IPS DF 4.7 (cell line): ENCODE data around the gene METTL3.
A peak's percentile ranks its signal among the peaks of the same experiment; 100 is the strongest.

ENCODE experiments used
- DNase-seq: peaks from one replicate; pipeline ENCODE4 v3.0.0-alpha.2; 2013; ENCODE audit warnings: low spot score; ENCODE audit errors: extremely low read depth

The METTL3 gene

DNA sequence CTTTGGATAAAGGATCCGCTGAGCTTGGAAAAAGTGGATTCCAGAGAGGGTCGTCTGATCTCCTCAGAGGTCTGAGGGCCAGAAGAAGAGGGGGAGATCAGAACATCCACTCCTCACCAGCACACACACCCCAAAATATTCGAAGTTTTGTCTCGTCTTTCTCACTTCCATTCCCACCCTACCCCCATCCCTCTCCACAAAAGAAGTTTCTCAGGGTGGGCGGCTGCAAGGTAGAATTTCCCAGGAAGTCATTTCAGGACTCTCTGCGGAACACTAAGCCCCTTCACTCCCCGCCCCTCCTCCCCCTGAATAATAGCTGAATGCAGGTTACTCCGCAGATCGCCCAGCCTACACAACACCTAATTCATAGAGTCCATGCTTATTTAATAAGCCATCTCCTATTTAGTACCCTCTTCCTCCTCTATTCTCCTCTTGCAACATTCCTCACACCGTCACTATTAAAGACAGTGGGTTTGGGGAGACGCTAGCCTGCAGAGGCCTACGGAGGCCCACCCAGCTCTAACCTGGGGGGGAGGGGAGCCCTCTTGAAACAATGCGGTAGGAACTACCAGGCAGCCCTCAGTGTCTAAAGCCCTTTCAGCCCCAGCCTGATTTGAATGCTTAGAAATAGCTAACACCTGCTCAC, 15.7 kb upstream of the METTL3 start:
- DNase-seq, result peak; percentile 80

DNA sequence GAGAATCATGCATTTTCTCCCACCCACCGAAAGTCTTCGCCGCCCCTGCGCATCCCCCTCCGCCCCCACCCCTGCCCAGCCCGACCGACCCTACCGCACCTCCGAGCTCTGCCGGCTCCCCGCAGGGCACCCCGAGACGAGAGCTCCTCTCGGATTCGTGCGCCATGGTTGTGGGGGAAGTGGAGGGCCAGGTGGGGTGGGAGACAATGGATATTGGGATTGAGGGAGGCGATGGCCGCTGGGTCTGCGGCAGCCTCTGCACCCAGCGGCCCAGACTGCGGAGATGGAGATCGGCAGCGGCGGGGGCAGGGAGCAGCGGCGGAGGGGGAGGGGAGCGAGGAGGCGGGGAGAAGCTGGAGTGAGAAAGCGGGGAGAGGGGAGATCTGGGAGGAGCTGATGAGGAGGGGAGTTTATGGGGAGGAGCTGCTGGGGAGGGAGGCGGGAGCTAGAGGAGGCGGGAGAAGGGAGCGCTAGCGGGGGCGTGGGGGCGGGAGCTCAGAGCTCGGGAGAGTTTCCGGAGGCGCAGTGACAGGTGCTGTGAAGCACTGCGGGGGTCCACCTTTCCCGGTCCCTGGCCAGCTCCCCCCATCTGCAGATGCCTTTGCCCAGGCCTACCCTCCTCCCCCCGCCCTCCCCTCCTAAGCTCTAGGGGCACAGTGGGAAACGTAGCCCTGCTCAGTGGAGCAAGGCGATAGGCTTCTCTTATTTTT, 15.0 kb upstream of the METTL3 start, which contains the start of gene SALL2:
TSS of gene SALL2 (minus strand) at position 385 of the 710 bp plus-strand sequence. CDS start at position 166, 219 bp downstream.
- peak; percentile 95 for DNase-seq

DNA sequence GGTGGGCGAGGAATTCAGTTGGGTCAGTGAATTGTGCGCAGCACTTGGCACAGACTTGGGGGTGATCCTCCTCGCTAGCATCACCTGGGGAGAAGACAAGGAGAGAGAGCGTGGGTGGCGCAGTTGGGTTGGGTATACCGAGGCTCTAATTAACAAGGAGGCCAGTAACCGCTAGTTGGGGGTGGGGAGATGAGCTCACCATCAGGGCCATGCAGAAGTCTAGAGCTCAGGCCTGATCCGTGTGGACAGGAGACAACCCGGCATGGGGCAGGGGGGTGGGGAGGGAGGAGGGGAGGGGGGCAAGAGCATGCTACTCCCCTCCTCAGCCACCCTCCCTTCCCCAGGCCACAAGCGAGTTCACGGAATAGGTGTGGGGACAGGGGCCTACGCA, 14.4 kb upstream of the METTL3 start:
- no peak for DNase-seq

DNA sequence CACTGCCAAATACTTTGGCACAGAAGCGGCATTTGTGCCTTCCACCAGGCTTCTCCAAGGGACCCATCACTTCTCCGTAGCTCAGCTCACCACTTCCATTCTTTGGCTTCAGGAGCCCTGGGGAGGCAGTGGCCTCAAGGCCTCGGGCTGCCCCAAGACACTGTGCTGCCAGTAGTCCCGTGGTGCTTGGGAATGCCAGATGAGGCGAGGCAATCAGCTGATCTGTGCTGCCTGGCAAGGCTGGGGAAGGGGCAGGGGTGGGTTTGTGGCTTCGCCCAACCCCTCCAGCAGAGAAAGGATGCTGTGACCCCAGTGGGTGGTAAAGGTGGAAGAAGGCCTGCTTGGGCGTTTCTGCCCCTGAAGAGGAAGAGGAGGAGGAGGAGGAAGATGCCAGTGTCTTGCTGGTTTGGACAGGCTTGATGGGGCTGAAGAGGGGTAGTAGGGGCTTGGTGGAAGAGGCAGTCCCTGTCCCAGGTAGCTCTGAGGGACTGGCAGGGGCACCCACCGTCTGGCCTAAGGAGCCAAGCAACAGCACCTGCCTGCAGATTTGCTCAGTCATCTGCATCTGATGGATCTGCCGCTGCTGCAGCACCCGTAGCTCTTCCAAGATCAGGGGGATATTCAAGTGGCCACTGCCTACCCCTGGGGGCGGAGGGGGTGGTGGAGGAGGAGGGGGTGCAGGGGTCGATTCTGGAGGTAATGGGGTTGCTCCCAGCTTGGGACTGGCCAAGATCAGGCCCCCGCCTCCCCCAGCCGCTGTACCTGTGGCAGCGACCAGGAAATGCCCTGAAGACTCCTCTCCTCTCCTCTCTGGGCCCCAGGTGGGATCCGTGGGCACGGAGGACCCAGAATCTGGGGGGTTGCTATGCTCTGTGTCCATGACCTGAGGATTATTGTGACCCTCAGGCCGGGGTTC, 13.7 kb upstream of the METTL3 start:
- DNase-seq, result no peak

DNA sequence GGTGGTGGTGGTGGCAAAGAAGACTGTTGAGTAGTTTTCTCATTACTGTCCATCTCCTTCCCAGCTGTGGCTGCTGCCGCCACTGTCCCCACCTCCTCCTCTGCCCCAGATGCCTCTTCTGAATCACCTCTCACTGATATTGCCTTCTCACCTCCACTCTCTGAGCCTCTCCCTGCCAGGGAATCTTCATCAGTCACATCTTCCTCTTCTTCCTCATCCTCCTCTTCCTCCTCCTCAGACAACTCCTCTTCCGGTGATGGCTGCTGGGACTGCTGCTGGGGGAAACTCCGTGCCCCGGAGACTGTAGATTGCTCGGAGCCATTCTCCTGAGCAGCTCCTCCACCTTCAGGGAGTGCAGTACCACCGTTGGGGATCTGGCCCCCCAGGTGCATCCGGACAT, 12.1 kb upstream of the METTL3 start:
- DNase-seq, result no peak

DNA sequence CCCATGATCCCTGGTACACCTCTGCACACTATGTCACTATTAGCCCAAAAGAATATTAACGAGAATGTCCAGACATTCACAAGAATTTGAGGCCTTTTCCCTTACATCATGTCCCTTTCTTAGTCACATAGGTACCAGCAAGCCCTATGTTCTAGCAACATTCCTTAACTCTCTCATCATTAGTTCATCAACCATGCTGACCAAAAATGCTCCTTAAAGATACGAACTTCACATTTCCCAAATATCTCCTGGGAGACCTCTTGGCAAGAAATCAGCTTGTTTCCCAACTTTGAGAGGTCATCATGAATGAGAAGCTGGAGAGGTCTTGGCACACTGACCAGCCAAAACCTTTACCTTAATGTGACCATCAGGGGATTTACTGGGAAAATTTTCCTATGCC, 10.4 kb upstream of the METTL3 start:
- DNase-seq, result no peak

DNA sequence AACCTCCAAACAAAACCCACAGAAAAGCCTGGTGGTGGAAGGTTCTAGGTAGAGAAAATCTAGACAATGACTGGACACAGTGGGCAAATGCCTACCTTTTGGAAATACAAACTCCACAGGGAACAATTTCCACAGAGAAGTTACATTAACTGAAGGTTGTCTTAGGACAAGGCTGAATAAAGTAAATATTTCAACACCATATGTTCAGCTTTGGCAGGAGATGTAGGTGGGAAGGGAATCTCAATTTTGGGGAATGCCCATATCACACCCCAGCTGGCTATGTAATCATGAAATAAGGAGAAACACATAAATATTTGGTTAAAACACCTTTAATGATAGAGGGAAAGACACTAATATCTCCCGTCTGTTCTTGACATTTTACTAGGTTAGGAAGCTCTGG, 9.6 kb upstream of the METTL3 start:
- DNase-seq, result no peak

DNA sequence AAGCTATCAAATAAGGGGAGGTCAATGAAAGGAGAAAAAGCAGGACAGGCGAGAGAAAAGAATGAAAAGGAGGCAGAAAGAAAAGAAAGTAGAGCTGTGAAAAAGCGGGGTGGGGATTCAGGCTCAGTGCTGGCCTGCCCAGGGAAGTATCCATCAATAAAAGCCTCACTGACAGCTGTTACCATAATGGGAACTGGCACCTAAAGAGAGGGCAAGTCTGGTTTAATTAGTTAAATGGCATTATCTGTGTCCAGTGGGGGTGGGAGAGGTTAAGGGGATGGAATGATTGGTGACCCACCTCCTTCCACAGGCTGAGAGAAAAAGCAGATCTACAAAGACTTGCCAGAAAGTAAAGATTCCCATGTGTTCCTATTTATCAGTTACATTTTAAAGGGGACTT, 7.6 kb upstream of the METTL3 start:
- DNase-seq, result no peak

DNA sequence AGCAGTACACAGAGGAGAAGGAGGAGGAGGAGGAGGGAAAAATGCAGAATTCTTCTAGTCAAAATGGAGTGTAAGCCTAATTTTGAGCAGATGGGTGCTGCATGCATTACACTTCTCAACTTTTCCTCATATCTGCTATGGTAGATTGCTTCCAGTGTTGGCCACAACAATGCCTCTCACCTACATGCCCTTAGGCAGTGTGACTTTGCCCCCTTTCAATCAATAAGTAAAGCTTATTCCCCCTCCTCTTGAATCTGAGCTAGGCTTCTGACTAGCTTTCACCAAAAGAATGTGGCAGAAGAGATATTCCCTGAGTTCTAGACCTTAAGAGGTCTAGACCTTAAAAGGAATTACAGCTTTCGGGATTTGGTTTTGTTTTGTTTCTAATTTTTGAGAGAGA, 3.2 kb upstream of the METTL3 start:
- DNase-seq, result no peak

DNA sequence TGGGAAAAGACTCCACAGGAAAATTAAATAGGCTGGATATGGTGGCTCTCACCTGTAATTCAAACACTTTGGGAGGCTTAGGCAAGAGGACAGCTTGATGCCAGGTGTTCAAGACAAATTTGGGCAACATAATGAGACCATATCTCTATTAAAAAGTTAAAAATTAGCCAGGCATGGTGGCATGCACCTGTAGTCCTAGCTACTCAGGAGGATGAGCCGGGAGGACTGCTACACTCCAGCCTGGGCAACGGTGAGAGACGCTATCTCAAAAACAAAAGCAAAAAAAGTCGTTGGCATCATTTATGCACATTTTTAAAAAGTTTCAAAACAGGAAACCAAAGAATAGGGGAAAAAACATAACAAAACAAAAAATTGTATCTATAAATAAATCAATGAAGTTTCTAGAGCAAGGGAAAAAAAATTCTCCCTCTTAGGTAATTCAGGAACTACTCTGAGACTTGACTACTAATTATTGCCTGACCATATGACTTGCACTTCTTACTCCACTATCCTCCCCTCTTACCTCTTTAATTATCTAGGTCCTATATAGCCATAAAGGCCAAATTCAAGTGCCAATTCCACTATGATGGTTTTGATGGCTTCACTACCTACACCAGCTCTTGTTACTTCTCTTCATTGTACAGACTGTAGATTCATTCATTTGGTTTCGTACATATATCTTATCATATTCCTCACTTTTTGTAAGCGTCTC, 1.6 kb downstream of the METTL3 start:
- no peak for DNase-seq

DNA sequence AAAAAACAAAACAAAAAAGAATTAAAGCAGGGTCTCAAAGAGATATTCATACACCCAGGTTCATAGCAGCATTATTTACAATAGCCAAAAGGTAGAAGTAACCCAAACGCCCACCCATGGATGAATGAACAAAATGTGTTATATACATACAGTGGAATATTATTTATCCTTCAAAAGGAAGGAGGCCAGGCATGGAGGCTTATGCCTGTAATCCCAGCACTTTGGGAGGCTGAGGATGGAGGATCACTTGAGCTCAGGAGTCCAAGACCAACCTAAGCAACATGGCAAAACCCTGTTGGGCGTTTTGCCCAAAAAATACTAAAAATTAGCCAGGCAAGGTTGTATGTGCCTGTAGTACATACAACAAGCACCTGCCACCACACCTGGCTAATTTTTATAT, 4.6 kb downstream of the METTL3 start:
- DNase-seq, result no peak

DNA sequence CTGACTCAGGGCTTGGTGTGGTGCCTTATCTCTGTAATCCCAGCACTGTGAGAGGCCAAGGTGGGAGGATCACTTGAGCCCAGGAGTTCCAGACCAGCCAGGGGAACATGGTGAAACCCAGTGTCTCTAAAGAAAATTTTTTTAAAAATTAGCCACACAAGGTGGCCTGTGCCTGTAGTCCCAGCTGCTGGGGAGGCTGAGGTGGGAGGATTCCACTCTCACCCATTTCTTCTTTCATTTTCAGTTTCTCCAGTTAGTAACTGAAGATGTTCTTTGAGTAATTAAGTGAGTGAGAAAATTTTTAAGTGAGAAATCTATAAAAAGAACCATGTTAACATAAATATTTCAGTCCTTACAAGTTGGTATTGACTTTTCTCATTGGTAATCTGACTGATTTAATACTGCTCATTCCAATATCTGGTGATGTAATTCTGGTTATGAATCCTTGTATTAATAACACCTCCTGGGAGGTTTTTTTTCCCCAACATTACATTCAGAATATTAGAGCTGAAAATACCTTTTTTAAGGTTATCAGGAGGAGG, 6.1 kb downstream of the METTL3 start:
- DNase-seq, result no peak

DNA sequence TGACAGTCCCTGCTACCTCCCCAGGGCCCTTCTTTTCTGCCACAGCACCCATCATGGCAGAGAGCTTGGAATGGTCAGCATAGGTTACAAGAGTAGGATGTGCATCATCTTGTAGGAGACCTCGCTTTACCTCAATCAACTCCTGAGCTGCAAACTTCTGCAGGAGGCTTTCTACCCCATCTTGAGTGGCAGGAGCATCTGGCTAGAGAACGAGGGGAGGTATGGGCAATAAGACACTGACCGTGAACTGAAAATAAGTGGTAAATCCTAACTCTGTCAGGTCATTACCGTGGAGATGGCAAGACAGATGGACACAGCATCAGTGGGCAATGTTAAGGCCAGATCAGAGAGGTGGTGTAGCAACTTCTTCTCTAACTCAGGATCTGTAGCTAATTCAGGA, 7.8 kb downstream of the METTL3 start:
- DNase-seq, result no peak

DNA sequence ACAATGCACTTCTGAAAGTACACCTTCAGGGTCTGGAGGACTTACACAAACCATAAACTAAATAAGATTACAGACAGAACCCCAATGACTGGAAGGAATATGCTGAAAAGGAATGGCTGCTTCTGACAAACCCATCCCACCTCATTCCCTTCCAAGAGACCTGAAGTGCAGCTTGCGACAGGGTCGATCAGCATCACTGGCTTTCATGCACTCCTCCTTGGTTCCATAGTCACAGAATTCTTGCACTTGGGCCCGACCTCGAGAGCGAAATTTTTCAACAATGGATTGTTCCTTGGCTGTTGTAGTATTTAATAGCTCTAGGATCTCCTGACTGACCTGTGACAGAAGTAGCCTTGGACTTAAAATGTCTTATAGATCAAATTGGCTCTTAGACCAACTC, 9.6 kb downstream of the METTL3 start:
- DNase-seq, result no peak

DNA sequence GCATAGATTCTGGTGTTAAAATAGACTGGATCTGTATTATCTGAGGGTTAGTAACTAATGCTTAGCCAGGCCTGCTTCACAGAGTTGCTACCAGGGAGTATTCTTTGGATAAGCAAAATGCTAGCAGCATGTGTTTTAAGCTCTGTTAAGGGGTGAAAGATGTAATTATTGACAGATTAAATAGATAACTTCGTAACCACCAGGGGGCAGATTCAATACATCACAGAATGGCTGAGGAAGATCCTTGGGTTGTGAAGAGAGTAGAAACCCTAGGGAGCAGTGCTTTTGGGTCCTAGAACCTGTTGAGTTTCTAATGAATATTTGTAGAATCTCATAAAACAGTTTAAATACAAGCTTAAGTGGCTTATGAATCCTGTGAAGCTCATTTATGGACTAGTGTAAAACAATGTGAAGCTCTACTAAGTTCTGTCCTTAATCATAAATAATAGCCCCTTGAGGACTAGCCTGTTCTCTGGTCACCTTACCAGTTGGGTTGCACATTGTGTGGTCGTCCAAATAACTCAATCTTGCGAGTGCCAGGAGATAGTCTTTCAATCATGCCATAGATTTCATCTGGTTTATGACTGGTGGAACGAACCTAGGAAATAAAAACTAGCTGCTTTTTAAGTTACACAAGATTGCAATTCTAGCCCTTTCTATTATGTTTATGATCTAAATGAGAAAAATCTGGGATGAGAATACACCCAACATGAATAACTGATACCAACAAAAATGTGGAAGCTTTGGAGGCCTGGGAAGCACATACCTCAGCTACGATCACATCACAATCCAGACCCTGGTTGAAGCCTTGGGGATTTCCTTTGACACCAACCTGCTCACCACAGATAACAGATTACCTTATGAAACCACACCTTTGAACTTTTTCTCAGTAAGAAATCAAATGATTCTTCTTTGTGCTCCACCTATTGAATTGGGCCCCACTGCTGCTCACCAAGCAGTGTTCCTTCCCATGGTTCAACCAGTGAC, 12.3 kb downstream of the METTL3 start:
- peak; percentile 41 for DNase-seq

DNA sequence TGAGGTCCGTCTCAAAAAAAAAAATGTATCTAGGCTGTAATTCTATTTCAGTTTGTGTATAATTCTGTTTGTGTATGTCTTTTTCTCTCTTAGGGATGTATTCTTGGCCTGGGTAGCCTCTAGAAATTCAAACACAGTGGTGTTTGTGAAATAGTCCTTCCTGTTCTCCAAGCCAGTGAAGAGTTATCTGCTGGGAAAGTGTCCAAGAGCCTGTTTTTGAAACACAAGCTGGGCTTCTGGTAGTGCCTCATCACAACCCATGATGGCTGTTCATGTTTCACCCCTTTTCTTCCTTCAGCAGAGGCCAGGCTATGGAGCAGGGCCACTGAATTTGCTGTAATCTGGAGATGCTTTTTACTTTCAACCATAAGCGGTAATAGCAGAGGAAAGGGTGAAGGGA, 14.7 kb downstream of the METTL3 start:
- no peak for DNase-seq

DNA sequence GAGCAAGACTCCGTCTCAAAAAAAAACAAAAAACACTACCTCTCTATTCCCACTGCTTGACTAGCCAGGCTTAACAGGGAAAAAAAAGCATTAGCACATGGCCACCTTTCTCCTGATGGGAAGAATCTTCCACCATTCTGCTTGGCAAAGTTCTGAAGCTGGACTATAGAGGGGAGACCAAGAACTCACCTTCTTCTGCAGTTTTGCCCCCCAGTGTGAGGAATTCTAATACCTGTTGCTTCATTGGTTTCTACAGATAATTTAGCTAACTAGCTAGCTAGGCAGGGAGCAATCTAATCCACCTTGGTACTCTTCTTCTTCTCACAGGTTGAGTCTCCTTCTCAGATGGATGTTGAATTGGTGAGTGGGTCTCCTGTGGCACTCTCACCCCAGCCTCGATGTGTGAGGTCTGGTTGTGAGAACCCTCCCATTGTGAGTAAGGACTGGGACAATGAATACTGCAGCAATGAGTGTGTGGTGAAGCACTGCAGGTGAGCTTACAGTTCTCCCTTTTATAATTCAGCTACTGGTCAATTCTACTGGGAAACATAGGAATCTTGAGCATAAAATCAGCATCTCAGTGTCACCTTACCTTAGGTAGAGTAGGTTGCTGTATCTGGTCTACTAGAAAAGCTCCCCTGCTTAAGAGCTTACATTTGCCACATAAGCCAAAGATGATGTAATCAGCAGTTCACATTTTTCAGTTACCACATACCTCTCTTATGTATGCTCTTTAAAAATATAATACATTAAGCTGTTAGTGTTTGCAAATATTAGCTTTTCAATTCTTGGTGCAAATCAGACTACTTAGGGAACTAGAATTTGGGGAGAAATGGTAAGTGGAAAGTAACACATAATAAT, 16.0 kb downstream of the METTL3 start:
- DNase-seq, result no peak

DNA sequence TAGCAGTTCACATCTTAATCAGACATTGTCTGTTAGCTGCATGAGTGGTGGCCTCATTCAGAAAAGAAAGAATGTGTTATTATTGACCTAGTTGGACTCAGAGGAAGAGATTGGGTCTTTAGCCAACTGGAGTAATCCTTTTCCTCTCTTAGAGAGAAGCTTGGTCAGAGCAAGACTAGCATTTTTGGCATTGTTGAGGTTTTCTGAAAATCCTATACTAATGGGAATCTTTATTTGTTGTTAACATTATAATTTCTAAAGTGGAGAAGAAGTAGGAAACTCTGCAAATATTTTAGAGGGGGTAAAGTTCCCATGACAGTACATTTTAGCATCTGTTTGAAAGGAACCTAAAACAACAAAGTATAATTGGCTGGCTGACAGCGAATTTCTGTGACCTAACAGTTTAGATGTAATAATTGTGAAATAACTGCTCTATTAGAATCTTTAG, 24.5 kb downstream of the METTL3 start:
- no peak for DNase-seq
